Neural progenitor cell (in vitro differentiated cells): ENCODE data around the gene NUAK1.

Experiments used
- CTCF ChIP-seq: fragments of 200-600 bp; sonication (generic); IDR thresholded peaks from 2 replicates; pipeline ENCODE4 v1.5.1; 2017; ENCODE audit warnings: antibody characterized with exemption, mild to moderate bottlenecking
- EZH2 ChIP-seq: fragments of 200-600 bp; sonication (generic); IDR thresholded peaks from 2 replicates; pipeline ENCODE4 v1.6.1; 2017; ENCODE audit warnings: antibody characterized with exemption, mild to moderate bottlenecking, moderate library complexity
- EZH2phosphoT487 ChIP-seq: fragments of 200-600 bp; sonication (generic); IDR thresholded peaks from 2 replicates; pipeline ENCODE4 v1.6.1; 2017; ENCODE audit warnings: antibody characterized with exemption

- TF ChIP-seq CTCF (no peak), EZH2 (no peak), EZH2phosphoT487 (no peak)
Observed at GRCh38 chr12:106157802-106158201, 19.0 kb upstream of the NUAK1 start.
